PC-9 (cell line): ENCODE data around the gene IL32.

ENCODE experiments used
- EZH2 ChIP-seq: fragments of 200-600 bp; sonication (generic); IDR thresholded peaks from 2 replicates; pipeline ENCODE4 v1.8.0; 2017; ENCODE audit warnings: antibody characterized with exemption, low read depth
- TF ChIP-seq, protein P1 (sequence below): fragments of 200-600 bp; sonication (generic); conservative IDR thresholded peaks from 2 replicates; pipeline ENCODE4 v1.6.1; 2017; ENCODE audit warnings: mixed run types, antibody characterized with exemption, mild to moderate bottlenecking, moderate library complexity

DNA sequence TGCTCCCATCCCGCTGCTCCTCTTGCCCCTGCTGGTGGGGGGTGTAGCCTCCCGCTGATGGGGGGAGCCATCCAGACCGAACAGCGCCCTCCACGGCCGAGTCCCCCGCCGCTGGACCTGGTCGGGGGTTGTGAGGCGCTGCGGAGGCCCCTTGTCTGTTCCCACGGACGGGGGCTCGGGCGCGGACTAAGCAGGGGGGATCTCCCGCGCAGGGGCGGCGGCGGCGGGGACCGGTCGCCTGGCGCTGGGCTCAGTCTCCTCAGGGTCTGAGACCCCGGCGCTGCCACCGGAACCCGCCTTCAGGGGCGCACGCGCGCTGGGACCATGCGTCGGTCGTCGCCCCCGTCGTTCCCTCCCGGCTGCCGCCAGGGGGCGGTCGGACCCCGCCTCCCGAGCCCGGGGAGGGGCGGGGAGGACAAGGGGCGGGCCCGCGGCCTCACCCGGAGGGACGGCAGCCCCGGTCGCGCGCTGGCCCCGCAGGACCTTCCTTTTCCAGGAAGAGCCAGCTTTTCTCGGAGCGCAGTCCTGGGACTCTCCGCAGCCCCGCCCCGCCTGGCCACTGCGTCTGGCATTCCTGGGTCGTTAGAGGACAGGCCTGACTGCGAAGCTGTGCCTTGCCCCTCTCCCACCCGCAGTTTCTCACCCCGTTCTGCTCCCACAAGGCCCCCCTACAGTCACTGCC is 6.3 kb upstream of the IL32 start:
- TF ChIP-seq, protein P1, sequence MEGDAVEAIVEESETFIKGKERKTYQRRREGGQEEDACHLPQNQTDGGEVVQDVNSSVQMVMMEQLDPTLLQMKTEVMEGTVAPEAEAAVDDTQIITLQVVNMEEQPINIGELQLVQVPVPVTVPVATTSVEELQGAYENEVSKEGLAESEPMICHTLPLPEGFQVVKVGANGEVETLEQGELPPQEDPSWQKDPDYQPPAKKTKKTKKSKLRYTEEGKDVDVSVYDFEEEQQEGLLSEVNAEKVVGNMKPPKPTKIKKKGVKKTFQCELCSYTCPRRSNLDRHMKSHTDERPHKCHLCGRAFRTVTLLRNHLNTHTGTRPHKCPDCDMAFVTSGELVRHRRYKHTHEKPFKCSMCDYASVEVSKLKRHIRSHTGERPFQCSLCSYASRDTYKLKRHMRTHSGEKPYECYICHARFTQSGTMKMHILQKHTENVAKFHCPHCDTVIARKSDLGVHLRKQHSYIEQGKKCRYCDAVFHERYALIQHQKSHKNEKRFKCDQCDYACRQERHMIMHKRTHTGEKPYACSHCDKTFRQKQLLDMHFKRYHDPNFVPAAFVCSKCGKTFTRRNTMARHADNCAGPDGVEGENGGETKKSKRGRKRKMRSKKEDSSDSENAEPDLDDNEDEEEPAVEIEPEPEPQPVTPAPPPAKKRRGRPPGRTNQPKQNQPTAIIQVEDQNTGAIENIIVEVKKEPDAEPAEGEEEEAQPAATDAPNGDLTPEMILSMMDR = peak; percentile 85
- no peak for TF ChIP-seq EZH2
